Endodermal cell (in vitro differentiated cells): ENCODE measurements around the gene CSNK1G3. TPM values are rescaled to one million over a fixed set of nuclear protein-coding genes. Genes with fewer than 3 reads are reported as not detected.

Source experiments
- DNase-seq: peaks from one replicate; pipeline ENCODE4 v3.0.0-alpha.2; 2017
- H3K27ac ChIP-seq: 2 replicates; pipeline ENCODE4 v1.5.1; 2013; ENCODE audit warnings: mild to moderate bottlenecking, low read depth, low read length, moderate library complexity
- H3K27me3 ChIP-seq: 2 replicates; pipeline ENCODE4 v1.6.1; 2013; ENCODE audit warnings: mild to moderate bottlenecking, low read length, moderate library complexity; ENCODE audit not compliant: insufficient read depth, control insufficient read depth, poor library complexity, severe bottlenecking
- H3K36me3 ChIP-seq: 2 replicates; pipeline ENCODE4 v1.7.0; 2013; ENCODE audit warnings: mild to moderate bottlenecking, low read length, moderate library complexity; ENCODE audit not compliant: control insufficient read depth, insufficient read depth
- H3K4me1 ChIP-seq: one replicate; pipeline ENCODE4 v1.7.0; 2013; ENCODE audit warnings: low read length; ENCODE audit not compliant: control insufficient read depth, insufficient read depth
- H3K4me3 ChIP-seq: 2 replicates; pipeline ENCODE4 v1.5.1; 2013; ENCODE audit warnings: mild to moderate bottlenecking, low read length, moderate library complexity
- H3K9ac ChIP-seq: 2 replicates; pipeline ENCODE4 v1.6.1; 2013; ENCODE audit warnings: mild to moderate bottlenecking, low read length, moderate library complexity; ENCODE audit not compliant: poor library complexity, severe bottlenecking; ENCODE audit errors: extremely low read depth
- H3K9me3 ChIP-seq: 2 replicates; pipeline ENCODE4 v1.6.1; 2013; ENCODE audit warnings: mild to moderate bottlenecking, low read length, moderate library complexity; ENCODE audit not compliant: control insufficient read depth
- H3K27ac Mint-ChIP-seq: 2 replicates; pipeline ENCODE4 v1.8.0; 2020; ENCODE audit warnings: mixed read lengths
- H3K27me3 Mint-ChIP-seq: 2 replicates; pipeline ENCODE4 v1.8.0; 2021; ENCODE audit warnings: mild to moderate bottlenecking, mixed read lengths; ENCODE audit not compliant: insufficient read depth
- H3K36me3 Mint-ChIP-seq: 2 replicates; pipeline ENCODE4 v1.8.0; 2020; ENCODE audit warnings: low read depth, mixed read lengths
- H3K4me1 Mint-ChIP-seq: 2 replicates; pipeline ENCODE4 v1.8.0; 2020; ENCODE audit warnings: mixed read lengths
- H3K4me3 Mint-ChIP-seq: 2 replicates; pipeline ENCODE4 v1.8.0; 2020; ENCODE audit warnings: mild to moderate bottlenecking, moderate library complexity, mixed read lengths
- H3K9me3 Mint-ChIP-seq: 2 replicates; pipeline ENCODE4 v1.8.0; 2020; ENCODE audit warnings: mild to moderate bottlenecking, mixed read lengths
- CTCF ChIP-seq: fragments of 200-600 bp; sonication (generic); conservative IDR thresholded peaks from 2 replicates; pipeline ENCODE4 v1.5.0; 2021; ENCODE audit warnings: antibody characterized with exemption, mild to moderate bottlenecking
- WGBS, 2 experiments: methylation state at CpG; one replicate each; pipeline versions ENCODE4 v1.1.5 to v1.1.7; 2013; ENCODE audit warnings: missing lambda C conversion rate in 2 of 2, mixed read lengths in 1 of 2; ENCODE audit not compliant: insufficient coverage in 1 of 2, insufficient read length in 1 of 2; 5-methylcytosine and 5-hydroxymethylcytosine counted together
- total RNA-seq, 2 donors: library from RNA; stranded (reverse); fragmentation: NEBNext Ultra II Directional in 1 of 2; extraction: Animal tissue kit (Norgen Biotek cat#: 25700) in 1 of 2; gene quantifications; 2 replicates in 1 of 2; 3 replicates in 1 of 2; pipeline ENCODE4 v1.2.1, GENCODE V29; 2021

CSNK1G3 gene
- total RNA-seq, 2 donors from 2014 or later: 47.5 to 48.4 TPM

- no peaks in the 10 kb centered on the region for H3K27me3 ChIP-seq
- Mint-ChIP-seq H3K27ac (no peak overlapping the region), H3K4me3 (no peak overlapping the region), H3K9me3 (no peaks in the 10 kb centered on the region), H3K27me3 (no peaks in the 10 kb centered on the region), H3K36me3 (peaks cover 10% of the 10 kb centered on the region), H3K4me1 (no peaks in the 10 kb centered on the region)
- no peaks in the 10 kb centered on the region for H3K4me1 ChIP-seq
- no peak overlapping the region for H3K9ac ChIP-seq
- no peak for TF ChIP-seq CTCF
- WGBS, 2 experiments: 95 to 100% methylated on average over 2 to 5 of the region's 5 CpGs
- H3K36me3 ChIP-seq: peaks cover 31% of the 10 kb centered on the region
- no peak for DNase-seq
- no peaks in the 10 kb centered on the region for H3K9me3 ChIP-seq
- H3K4me3 ChIP-seq: no peak overlapping the region
- no peak overlapping the region for H3K27ac ChIP-seq
Observed at GRCh38 chr5:123598028-123598689, 86.2 kb downstream of the CSNK1G3 start.

- H3K27me3 ChIP-seq: no peaks in the 10 kb centered on the region
- DNase-seq: no peak
- Mint-ChIP-seq H3K4me3 (no peak overlapping the region), H3K27me3 (no peaks in the 10 kb centered on the region), H3K9me3 (no peaks in the 10 kb centered on the region), H3K4me1 (peaks cover 9% of the 10 kb centered on the region), H3K27ac (no peak overlapping the region), H3K36me3 (peaks cover 4% of the 10 kb centered on the region)
- no peak overlapping the region for H3K27ac ChIP-seq
- 90 to 91% methylated on average over 1 of the region's 2 CpGs for WGBS, 2 experiments
- H3K4me1 ChIP-seq: no peaks in the 10 kb centered on the region
- H3K9me3 ChIP-seq: no peaks in the 10 kb centered on the region
- H3K9ac ChIP-seq: no peak overlapping the region
- no peak for TF ChIP-seq CTCF
- peaks cover 22% of the 10 kb centered on the region for H3K36me3 ChIP-seq
- no peak overlapping the region for H3K4me3 ChIP-seq
Observed at GRCh38 chr5:123599171-123599570, 87.2 kb downstream of the CSNK1G3 start.

GRCh38 chr5:123601610-123602009, 89.6 kb downstream of the CSNK1G3 start:
- DNase-seq: no peak
- H3K27ac Mint-ChIP-seq: no peak overlapping the region
- 98 to 100% methylated on average over 1 to 2 of the region's 2 CpGs for WGBS, 2 experiments
- H3K27me3 Mint-ChIP-seq: no peaks in the 10 kb centered on the region
- TF ChIP-seq CTCF: no peak
- no peaks in the 10 kb centered on the region for H3K27me3 ChIP-seq
- no peaks in the 10 kb centered on the region for H3K9me3 ChIP-seq
- no peaks in the 10 kb centered on the region for H3K4me1 ChIP-seq
- H3K36me3 ChIP-seq: peaks cover 18% of the 10 kb centered on the region
- peaks cover 3% of the 10 kb centered on the region for H3K36me3 Mint-ChIP-seq
- H3K9ac ChIP-seq: no peak overlapping the region
- no peak overlapping the region for H3K4me3 Mint-ChIP-seq
- no peak overlapping the region for H3K27ac ChIP-seq
- H3K4me3 ChIP-seq: no peak overlapping the region
- H3K9me3 Mint-ChIP-seq: no peaks in the 10 kb centered on the region
- H3K4me1 Mint-ChIP-seq: peaks cover 11% of the 10 kb centered on the region
